Activated T-cell treated with anti-CD3 and anti-CD28 coated beads, Interleukin-2, amount 50 U/mL, for 4 hours (primary cell): Measurements from ENCODE around the gene COL18A1. TPM values are rescaled to one million over a fixed set of nuclear protein-coding genes. Genes with fewer than 3 reads are reported as not detected.

Source experiments
- ATAC-seq, 2 donors: fragments of 200-7000 bp; cut with Tn5 transposase; one replicate each; pipeline ENCODE4 v1.10.0; 2021
- DNase-seq: peaks from one replicate; pipeline ENCODE4 v3.0.0-alpha.2; 2020
- H3K27me3 Mint-ChIP-seq: one replicate; pipeline ENCODE4 v1.8.0; 2021; ENCODE audit warnings: low read depth, mixed read lengths
- H3K36me3 Mint-ChIP-seq: one replicate; pipeline ENCODE4 v1.8.0; 2022; ENCODE audit warnings: mixed read lengths; ENCODE audit not compliant: insufficient read depth
- H3K4me1 Mint-ChIP-seq: one replicate; pipeline ENCODE4 v1.8.0; 2021; ENCODE audit warnings: low read depth, mixed read lengths
- H3K4me3 Mint-ChIP-seq: one replicate; pipeline ENCODE4 v1.8.0; 2021; ENCODE audit warnings: mild to moderate bottlenecking, moderate library complexity, mixed read lengths
- H3K9me3 Mint-ChIP-seq: one replicate; pipeline ENCODE4 v1.8.0; 2021; ENCODE audit warnings: mixed read lengths
- total RNA-seq, 3 donors: library from RNA; stranded (reverse); gene quantifications; one replicate each; pipeline ENCODE4 v1.2.1, GENCODE V29; 2021

Gene COL18A1
- total RNA-seq, 3 donors from 2014 or later: 15.0 to 19.9 (median 15.4) TPM

DNA sequence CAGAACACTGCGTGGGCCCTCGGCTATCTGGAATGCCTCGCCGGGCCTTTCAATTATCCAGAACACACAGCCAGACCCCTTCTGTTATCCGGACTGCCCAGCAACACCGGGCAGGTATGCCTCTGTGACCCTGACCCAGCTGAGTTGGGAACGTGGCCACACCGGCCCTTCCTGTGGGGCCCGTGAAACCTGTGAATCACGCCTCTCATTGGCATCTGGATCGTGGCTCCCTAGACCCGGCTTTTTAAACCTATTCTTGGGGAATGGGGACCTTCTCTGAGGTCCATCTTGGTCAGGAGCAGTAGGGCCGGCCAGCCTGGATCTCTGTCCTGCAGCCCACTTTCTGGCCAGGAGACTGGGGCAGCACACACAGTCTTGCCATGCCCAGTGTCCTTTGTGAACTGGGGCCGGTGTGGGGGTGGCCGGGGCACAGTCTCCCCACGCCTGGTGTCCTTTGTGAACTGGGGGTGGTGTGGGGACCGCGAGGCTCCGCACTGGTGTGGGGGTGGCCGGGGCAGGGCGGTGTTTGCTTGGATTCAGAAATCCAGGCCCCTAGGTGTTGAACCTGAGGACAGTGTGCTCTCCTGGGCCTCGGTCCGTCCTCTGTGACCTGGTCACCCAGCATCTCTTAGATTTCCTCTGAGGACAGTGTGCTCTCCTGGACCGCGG, 11.1 kb downstream of the COL18A1 start:
- H3K9me3 Mint-ChIP-seq: no peaks in the 10 kb centered on the region
- ATAC-seq: no peak
- H3K4me1 Mint-ChIP-seq: no peaks in the 10 kb centered on the region
- H3K36me3 Mint-ChIP-seq: no peaks in the 10 kb centered on the region
- H3K4me3 Mint-ChIP-seq: no peak overlapping the region
- DNase-seq: no peak
- H3K27me3 Mint-ChIP-seq: peaks cover 3% of the 10 kb centered on the region

DNA sequence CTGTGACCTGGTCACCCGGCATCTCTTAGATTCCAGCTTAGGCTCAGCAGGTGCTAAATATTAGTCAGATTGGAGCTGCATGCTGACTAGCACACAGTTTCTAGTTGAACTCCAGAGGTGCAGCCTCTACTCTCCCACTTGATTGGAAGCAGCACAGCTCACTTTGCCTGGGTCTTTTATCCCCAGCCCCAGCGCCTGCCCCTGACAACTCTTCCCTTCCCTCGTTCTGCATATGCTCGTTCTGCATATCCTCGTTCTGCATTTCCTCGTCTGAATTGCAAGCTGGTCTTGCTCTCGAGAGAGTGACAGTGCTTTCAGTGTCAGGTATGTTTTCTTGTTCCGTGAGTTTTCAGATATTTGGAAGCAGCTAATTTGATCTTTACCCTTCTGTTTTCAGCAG, 11.7 kb downstream of the COL18A1 start:
- Mint-ChIP-seq H3K4me1 (no peaks in the 10 kb centered on the region), H3K4me3 (no peak overlapping the region), H3K9me3 (no peaks in the 10 kb centered on the region), H3K36me3 (no peaks in the 10 kb centered on the region), H3K27me3 (peaks cover 3% of the 10 kb centered on the region)
- ATAC-seq: no peak
- DNase-seq: no peak

DNA sequence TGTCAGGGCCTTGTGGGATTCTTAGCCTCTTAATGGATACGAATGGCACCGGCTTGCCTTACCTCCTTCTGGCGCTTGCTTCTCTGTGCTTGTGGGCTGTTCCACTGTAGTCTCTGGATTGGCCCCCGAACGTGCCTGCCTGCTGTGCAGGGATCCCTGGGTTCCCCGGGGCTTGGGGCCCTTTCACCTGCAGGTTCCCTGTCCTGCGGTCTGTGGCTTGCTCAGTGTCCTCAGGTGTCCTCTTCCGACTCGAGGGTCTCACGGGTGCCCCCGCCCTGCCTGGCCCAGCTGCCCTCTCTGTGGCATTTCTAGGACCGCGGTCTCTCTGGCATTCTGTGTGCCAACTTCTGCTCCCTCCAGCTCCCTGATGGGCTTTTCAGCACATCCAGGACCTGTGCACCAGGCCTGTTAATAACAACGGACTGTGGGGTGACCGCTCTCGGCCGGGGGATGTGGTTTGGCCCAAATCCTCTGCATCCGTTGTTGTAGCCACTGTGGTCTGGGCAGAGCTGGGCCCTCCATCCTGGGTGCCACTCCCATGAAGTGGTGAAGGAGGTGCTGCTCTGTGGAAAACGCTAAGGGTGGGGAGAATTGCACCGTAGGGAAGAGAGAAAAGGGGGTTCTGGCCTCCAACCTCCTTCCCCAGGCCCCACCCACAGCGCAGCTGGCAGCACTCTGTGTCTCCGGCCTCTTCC, 12.4 kb downstream of the COL18A1 start:
- no peak for DNase-seq
- H3K36me3 Mint-ChIP-seq: no peaks in the 10 kb centered on the region
- ATAC-seq: no peak

DNA sequence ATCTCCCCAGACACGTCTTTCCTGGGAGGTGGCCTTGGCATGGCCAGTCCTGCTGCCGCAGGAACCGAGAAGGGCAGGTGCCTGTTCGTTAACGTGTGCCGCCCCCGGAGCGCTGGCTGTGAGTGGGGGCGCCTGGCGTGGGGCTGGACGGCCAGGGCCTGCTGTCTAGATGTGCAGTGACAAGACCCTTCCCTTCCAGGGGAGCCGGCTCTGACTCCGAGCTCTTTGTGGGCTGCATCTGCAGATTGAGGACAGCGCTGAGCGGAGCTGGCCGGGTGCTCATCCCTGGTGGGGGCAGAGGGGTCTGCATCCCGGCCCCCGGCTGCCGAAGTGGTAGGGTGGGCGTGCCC, 13.0 kb downstream of the COL18A1 start:
- DNase-seq: no peak
- Mint-ChIP-seq H3K36me3 (no peaks in the 10 kb centered on the region), H3K27me3 (no peaks in the 10 kb centered on the region), H3K9me3 (no peaks in the 10 kb centered on the region), H3K4me3 (no peak overlapping the region), H3K4me1 (no peaks in the 10 kb centered on the region)
- ATAC-seq: no peak

More for the DNA sequence above, 12.4 kb downstream of the COL18A1 start:
- Mint-ChIP-seq H3K27me3 (peaks cover 3% of the 10 kb centered on the region), H3K4me1 (no peaks in the 10 kb centered on the region), H3K9me3 (no peaks in the 10 kb centered on the region), H3K4me3 (no peak overlapping the region)

DNA sequence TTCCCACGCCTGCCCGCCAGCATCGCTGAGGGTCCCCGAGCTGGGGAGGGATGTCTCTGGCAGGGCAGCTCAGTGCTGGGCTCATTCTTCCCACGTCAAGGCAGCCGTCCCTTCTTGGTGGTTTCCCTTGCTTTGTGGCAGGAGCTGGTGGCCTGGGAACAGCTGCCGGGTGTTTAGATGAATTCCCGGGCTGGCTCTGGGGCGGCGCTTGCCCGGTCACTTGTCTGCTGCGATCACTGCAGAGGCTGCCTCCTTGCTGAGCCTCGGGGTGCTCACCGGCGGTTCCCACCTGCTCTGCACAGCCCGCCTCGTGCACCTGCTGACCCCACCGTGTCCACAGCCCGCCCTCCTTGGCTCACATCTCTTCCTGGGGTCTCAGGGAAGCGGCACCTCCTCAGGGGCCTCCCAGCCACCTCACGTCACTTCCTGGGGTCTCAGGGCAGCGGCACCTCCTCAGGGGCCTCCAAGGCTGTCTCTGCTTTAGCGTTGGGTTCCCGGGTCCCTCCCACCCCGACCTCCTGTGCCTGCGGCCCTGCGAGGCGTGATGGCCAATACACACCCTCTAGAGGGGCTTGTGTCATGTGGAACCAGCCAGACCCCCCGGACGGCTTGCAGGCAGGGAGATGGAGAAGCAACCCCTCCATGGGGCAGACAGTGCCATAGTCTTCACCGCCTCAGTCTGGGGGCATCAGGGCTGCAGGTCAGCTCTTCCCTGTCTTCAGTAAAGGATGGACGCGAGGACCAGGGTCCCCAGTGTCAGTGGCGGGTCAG, 13.5 kb downstream of the COL18A1 start:
- Mint-ChIP-seq H3K9me3 (no peaks in the 10 kb centered on the region), H3K27me3 (no peaks in the 10 kb centered on the region), H3K4me3 (no peak overlapping the region), H3K4me1 (no peaks in the 10 kb centered on the region), H3K36me3 (no peaks in the 10 kb centered on the region)
- ATAC-seq: no peak
- DNase-seq: no peak

DNA sequence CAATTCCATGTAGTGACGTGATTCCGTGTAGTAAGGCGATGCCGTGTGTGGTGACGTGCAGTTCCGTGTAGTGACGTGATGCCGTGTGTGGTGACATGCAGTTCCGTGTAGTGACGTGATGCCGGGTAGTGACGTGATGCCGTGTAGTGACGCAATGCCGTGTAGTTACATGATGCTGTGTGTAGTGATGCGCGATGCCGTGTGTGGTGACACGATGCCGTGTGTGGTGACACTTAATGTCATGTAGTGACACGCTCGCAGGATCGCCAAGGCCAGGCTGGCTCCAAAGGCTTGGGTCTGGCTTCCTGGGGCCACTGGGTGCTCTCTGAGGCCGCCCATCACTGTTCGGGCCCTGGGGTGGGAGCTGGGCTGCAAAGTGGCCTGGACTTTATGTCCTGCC, 14.2 kb downstream of the COL18A1 start:
- no peaks in the 10 kb centered on the region for H3K9me3 Mint-ChIP-seq
- ATAC-seq: no peak
- no peak overlapping the region for H3K4me3 Mint-ChIP-seq
- H3K4me1 Mint-ChIP-seq: no peaks in the 10 kb centered on the region
- no peak for DNase-seq
- no peaks in the 10 kb centered on the region for H3K27me3 Mint-ChIP-seq
- H3K36me3 Mint-ChIP-seq: no peaks in the 10 kb centered on the region

DNA sequence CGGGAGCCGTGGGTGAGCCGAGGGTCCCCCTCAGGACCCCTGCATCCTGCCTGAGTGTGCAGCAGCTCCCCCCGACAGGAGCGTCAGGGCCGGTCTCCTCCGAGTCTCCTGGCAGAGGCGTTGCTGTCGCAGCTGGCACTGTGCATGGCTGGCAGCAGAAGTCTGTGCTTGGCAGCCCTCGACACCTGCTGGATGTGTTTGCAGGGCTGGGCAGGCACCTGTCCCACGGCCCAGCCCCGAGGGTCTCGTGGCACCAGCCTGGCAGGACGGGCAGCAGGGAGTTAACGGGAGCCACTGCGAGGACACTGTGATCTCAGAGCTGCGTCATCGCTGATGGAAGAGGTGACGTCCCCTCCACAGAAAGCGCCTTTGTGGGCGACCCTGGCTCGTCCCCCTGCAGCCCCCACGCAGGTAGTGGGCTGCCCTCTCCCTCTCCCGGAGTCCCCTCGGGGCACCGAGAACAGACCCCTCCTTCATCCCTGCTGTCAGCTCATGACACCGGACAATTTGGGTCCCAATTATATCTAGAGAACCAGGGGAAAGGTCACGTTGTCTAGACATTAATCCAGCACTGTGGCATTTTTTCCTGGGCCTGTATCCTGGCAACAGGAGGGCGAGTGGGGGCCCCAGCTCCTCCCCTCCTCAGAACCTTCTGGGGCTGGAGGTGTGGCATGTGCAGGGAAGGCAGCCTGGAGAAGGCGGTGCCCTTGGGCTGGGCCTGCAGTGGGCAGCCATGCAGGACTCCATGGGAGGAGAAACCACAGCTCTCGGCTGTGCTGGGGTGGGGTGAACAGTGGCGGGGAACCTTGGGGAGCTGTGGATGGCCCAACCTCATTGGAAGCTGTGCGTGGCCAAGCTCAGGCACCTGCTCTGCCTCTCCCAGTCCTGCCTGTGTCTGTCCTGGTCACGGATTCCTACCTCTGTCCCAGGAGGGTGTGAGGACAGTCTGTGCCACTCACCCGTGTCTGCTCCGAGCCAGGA, 15.4 kb downstream of the COL18A1 start:
- no peak overlapping the region for H3K4me3 Mint-ChIP-seq
- peaks cover 2% of the 10 kb centered on the region for H3K27me3 Mint-ChIP-seq
- no peaks in the 10 kb centered on the region for H3K36me3 Mint-ChIP-seq
- no peak for ATAC-seq
- H3K9me3 Mint-ChIP-seq: no peaks in the 10 kb centered on the region
- H3K4me1 Mint-ChIP-seq: no peaks in the 10 kb centered on the region
- DNase-seq: no peak

DNA sequence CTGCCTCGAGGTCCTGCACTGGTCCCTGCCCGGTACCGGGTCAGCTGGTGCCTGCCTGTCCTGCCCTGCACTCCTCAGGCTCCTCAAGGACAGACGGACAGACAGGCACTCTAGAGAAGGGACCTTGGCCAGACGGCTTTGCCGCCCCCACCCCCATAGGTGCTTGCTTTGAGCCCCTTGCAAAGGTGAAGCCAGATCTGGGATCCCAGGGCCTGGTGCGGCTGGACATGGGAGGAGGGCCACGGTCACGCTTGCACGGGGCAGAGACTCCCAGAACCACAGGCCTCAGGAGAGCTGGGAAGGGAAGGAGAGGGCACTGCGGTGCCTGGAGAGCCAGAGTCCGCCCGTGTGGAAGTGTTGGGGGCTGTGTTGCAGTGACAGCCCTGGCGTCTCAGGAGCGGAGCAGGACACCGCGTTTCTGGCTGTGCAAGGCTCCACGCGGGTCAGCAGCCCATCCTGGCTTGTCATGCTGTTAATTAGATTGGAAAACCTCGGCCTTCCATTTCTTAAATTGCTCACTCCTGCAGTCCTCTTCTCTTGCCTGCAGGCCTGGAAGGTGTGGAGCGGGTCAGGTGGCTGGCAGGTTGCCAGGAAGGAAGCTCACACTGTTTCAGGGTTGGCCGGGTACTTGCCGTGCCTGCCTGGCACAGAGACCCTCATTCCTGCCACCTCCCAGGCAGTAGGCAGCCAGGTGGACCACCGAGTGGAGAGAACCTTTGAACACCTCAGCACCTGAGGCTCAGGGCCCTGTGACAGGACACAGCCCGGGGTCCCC, 16.3 kb downstream of the COL18A1 start:
- Mint-ChIP-seq H3K27me3 (peaks cover 2% of the 10 kb centered on the region), H3K4me1 (no peaks in the 10 kb centered on the region), H3K4me3 (no peak overlapping the region), H3K36me3 (no peaks in the 10 kb centered on the region), H3K9me3 (no peaks in the 10 kb centered on the region)
- DNase-seq: no peak
- ATAC-seq: no peak

DNA sequence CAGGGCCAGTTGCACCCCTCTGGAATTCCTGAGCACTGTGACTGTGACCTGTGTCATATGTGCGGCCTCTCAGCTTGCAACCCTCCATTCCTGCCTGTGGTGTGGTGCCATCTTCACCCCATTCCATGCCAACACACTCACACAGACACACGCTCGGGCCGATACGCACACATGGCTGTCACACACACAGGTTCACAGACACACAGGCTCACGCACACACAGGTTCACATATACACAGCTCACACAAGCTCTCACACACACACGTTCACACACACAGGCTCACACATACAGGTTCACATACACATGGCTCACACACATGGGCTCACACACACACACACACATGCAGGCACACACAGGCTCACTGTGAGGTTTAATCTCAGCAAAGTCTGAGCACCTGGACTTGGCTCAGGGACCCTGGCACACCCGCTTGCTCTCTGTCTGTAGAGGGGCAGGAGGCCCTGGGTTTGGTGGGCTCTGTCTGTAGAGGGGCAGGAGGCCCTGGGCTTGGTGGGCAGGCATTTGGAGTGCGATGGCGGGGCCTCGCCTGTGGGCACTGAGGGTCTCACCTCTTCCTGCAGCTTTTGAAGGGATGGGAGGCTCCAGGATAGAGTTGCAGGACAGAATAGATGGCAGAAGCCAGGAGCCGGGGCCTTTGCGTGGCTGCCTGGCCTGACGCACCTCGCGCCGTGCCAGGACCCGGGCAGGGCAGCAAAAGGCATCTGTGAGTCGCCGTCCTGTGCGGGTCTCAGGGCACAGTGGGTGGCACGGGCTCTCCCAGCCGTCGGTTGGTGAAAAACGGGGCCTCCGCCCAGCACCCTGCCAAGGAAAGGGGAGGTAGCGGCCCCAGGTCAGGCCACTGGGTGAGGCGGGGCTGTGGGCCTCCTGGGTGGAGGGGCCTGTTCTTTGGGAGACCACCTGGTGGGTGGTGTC, 17.1 kb downstream of the COL18A1 start:
- H3K4me1 Mint-ChIP-seq: no peaks in the 10 kb centered on the region
- no peak overlapping the region for H3K4me3 Mint-ChIP-seq
- ATAC-seq: no peak
- DNase-seq: no peak
- no peaks in the 10 kb centered on the region for H3K9me3 Mint-ChIP-seq
- H3K36me3 Mint-ChIP-seq: no peaks in the 10 kb centered on the region
- peaks cover 2% of the 10 kb centered on the region for H3K27me3 Mint-ChIP-seq

DNA sequence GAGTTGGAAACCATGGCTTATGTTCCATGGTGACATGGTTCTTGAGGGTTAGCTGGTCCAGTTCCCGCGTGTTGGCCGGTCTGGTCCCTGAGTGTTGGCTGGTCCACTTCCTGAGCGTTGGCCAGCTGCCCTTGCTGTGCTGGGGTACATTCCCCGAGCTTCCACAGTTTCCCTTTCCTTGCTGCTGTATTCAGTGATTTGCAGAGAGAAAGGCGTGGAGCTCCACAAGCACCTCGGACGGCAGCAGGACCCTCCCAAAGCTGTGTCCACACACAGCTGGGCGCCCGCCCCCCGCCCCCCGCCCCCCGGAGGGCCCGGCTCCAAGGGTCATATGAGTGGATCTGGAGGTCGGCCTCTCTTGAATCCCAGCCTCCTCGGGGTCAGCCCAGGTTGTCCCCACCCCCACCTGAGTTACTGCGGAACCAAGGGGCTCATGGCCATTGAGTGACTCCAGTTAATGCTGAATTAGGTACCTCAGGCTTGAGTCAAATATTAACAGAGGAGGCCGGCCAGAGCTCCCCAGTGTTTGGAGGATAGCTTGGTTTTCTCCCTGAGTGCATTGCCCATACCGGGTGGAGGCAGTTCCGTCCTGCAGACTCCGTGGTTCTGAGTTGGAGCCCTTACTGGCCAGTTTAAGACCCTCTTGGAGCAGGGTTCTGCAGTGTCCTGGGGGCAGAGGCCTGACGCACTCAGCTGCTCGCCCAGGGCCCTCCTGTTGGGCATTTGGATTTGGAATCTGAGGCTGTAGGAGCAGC, 18.4 kb downstream of the COL18A1 start:
- Mint-ChIP-seq H3K9me3 (no peaks in the 10 kb centered on the region), H3K36me3 (no peaks in the 10 kb centered on the region), H3K4me1 (no peaks in the 10 kb centered on the region), H3K4me3 (no peak overlapping the region), H3K27me3 (peaks cover 2% of the 10 kb centered on the region)
- ATAC-seq (no peak), DNase-seq (no peak)

DNA sequence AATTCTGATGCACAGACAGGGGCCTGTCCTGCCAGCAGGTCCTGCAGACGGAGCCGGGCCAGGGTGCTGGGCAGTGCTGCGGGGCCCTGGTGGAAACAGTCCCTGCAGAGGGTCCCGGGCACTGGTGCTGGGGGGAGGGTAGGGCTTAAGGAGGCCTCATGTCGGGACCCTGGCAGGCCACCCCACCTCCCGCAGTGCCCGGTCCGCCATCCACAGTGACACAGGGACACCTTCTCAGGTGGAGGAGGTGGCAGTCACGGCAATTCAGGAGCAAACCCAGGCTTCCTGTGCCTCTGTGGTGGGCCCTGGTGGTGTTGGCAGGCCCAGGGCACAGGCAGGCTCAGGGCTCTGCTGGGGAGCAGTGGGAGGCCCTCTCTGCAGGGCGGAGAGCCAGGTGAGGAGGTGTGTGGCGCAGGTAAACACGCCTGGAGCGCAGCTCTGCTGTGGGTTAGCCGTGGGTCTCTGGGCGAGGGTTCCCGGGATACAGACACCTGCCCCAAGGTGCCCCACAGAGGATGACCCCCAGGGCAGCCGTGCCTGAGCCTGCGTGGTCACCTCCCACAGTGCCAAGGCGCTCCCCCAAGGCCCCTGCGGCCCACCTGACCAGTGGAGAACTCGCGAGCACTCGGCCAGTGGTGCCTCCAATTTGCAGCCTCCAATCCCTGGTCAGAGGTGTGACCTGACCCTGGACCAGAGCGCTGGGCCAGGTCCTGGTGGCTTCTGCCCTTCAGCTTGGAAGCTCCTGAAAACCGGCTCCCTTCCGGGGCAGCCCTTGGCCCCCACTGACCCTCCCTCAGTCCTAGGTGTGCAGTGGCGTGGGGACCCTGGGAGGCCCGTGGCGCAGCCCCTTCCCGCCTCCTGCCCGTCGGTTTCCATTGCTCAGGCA, 19.2 kb downstream of the COL18A1 start:
- no peaks in the 10 kb centered on the region for H3K4me1 Mint-ChIP-seq
- DNase-seq (no peak), ATAC-seq (no peak)
- no peaks in the 10 kb centered on the region for H3K9me3 Mint-ChIP-seq
- H3K27me3 Mint-ChIP-seq: peaks cover 2% of the 10 kb centered on the region
- H3K4me3 Mint-ChIP-seq: no peak overlapping the region
- no peaks in the 10 kb centered on the region for H3K36me3 Mint-ChIP-seq
